IPS-18a (cell line): Measurements from ENCODE around the gene LEFTY1.

ENCODE experiments used
- H3K27ac ChIP-seq: one replicate; pipeline ENCODE4 v1.5.1; 2013; ENCODE audit warnings: low read length
- H3K27me3 ChIP-seq: one replicate; pipeline ENCODE4 v1.6.1; 2013; ENCODE audit warnings: mild to moderate bottlenecking, low read length; ENCODE audit not compliant: control insufficient read depth, insufficient read depth
- H3K36me3 ChIP-seq: one replicate; pipeline ENCODE4 v1.6.1; 2013; ENCODE audit warnings: low read depth, low read length; ENCODE audit not compliant: control insufficient read depth
- H3K4me1 ChIP-seq: one replicate; pipeline ENCODE4 v1.6.1; 2013; ENCODE audit warnings: low read depth, low read length; ENCODE audit not compliant: control insufficient read depth
- H3K4me3 ChIP-seq: one replicate; pipeline ENCODE4 v1.5.1; 2013; ENCODE audit warnings: low read length
- H3K9ac ChIP-seq: one replicate; pipeline ENCODE4 v1.6.1; 2013; ENCODE audit warnings: mild to moderate bottlenecking, low read length, moderate library complexity
- H3K9me3 ChIP-seq: one replicate; pipeline ENCODE4 v1.6.1; 2013; ENCODE audit warnings: low read depth, low read length; ENCODE audit not compliant: control insufficient read depth

LEFTY1 gene

GRCh38 chr1:225875044-225875815 is 13.7 kb downstream of the LEFTY1 start:
- Histone ChIP-seq H3K27me3 (no peaks in the 10 kb centered on the region), H3K36me3 (peaks cover 15% of the 10 kb centered on the region), H3K27ac (no peak overlapping the region), H3K9me3 (no peaks in the 10 kb centered on the region), H3K4me3 (no peak overlapping the region), H3K4me1 (peaks cover 6% of the 10 kb centered on the region), H3K9ac (no peak overlapping the region)

- no peak overlapping the region for H3K27ac ChIP-seq
- peaks cover 15% of the 10 kb centered on the region for H3K36me3 ChIP-seq
- H3K4me3 ChIP-seq = no peak overlapping the region
- H3K9ac ChIP-seq = no peak overlapping the region
- no peaks in the 10 kb centered on the region for H3K9me3 ChIP-seq
- H3K27me3 ChIP-seq = no peaks in the 10 kb centered on the region
- peaks cover 5% of the 10 kb centered on the region for H3K4me1 ChIP-seq
These were observed 14.5 kb downstream of the LEFTY1 start for GRCh38 chr1:225874431-225874830.

GRCh38 chr1:225873281-225873850 is 15.6 kb downstream of the LEFTY1 start:
- Histone ChIP-seq H3K36me3 (peaks cover 15% of the 10 kb centered on the region), H3K27me3 (no peaks in the 10 kb centered on the region), H3K4me1 (peaks cover 5% of the 10 kb centered on the region), H3K9me3 (no peaks in the 10 kb centered on the region), H3K4me3 (no peak overlapping the region), H3K9ac (no peak overlapping the region), H3K27ac (no peak overlapping the region)

- H3K4me1 ChIP-seq = peaks cover 5% of the 10 kb centered on the region
- no peak overlapping the region for H3K27ac ChIP-seq
- no peak overlapping the region for H3K9ac ChIP-seq
- H3K4me3 ChIP-seq = no peak overlapping the region
- no peaks in the 10 kb centered on the region for H3K9me3 ChIP-seq
- H3K36me3 ChIP-seq = peaks cover 15% of the 10 kb centered on the region
- no peaks in the 10 kb centered on the region for H3K27me3 ChIP-seq
These were observed 16.9 kb downstream of the LEFTY1 start for GRCh38 chr1:225872075-225872430.

GRCh38 chr1:225871359-225872074 is 17.4 kb downstream of the LEFTY1 start:
- Histone ChIP-seq H3K4me1 (peaks cover 5% of the 10 kb centered on the region), H3K9me3 (no peaks in the 10 kb centered on the region), H3K27me3 (no peaks in the 10 kb centered on the region), H3K36me3 (peaks cover 15% of the 10 kb centered on the region), H3K27ac (no peak overlapping the region), H3K4me3 (no peak overlapping the region), H3K9ac (no peak overlapping the region)

- H3K27ac ChIP-seq = no peak overlapping the region
- no peaks in the 10 kb centered on the region for H3K9me3 ChIP-seq
- peaks cover 5% of the 10 kb centered on the region for H3K4me1 ChIP-seq
- H3K27me3 ChIP-seq = no peaks in the 10 kb centered on the region
- H3K36me3 ChIP-seq = peaks cover 18% of the 10 kb centered on the region
- H3K9ac ChIP-seq = no peak overlapping the region
- no peak overlapping the region for H3K4me3 ChIP-seq
These were observed 18.0 kb downstream of the LEFTY1 start for GRCh38 chr1:225870911-225871310.

GRCh38 chr1:225868631-225869330 is 20.2 kb downstream of the LEFTY1 start:
- peaks cover 27% of the 10 kb centered on the region for H3K36me3 ChIP-seq
- no peaks in the 10 kb centered on the region for H3K27me3 ChIP-seq
- H3K9ac ChIP-seq = no peak overlapping the region
- H3K9me3 ChIP-seq = no peaks in the 10 kb centered on the region
- no peak overlapping the region for H3K27ac ChIP-seq
- no peak overlapping the region for H3K4me3 ChIP-seq
- peaks cover 5% of the 10 kb centered on the region for H3K4me1 ChIP-seq

GRCh38 chr1:225866981-225867380 is 22.0 kb downstream of the LEFTY1 start:
- peaks cover 30% of the 10 kb centered on the region for H3K36me3 ChIP-seq
- H3K9ac ChIP-seq = no peak overlapping the region
- H3K9me3 ChIP-seq = no peaks in the 10 kb centered on the region
- H3K27me3 ChIP-seq = no peaks in the 10 kb centered on the region
- peaks cover 4% of the 10 kb centered on the region for H3K4me1 ChIP-seq
- H3K27ac ChIP-seq = no peak overlapping the region
- H3K4me3 ChIP-seq = no peak overlapping the region

GRCh38 chr1:225866061-225866837 is 22.7 kb downstream of the LEFTY1 start:
- H3K9ac ChIP-seq = no peak overlapping the region
- no peak overlapping the region for H3K4me3 ChIP-seq
- no peak overlapping the region for H3K27ac ChIP-seq
- no peaks in the 10 kb centered on the region for H3K27me3 ChIP-seq
- H3K9me3 ChIP-seq = no peaks in the 10 kb centered on the region
- peaks cover 32% of the 10 kb centered on the region for H3K36me3 ChIP-seq
- no peaks in the 10 kb centered on the region for H3K4me1 ChIP-seq

GRCh38 chr1:225865514-225865913 is 23.4 kb downstream of the LEFTY1 start:
- Histone ChIP-seq H3K9me3 (no peaks in the 10 kb centered on the region), H3K9ac (no peak overlapping the region), H3K4me3 (no peak overlapping the region), H3K36me3 (peaks cover 38% of the 10 kb centered on the region), H3K27ac (no peak overlapping the region), H3K27me3 (no peaks in the 10 kb centered on the region), H3K4me1 (no peaks in the 10 kb centered on the region)

GRCh38 chr1:225863167-225863566 is 25.8 kb downstream of the LEFTY1 start:
- no peaks in the 10 kb centered on the region for H3K4me1 ChIP-seq
- H3K9ac ChIP-seq = no peak overlapping the region
- H3K27me3 ChIP-seq = no peaks in the 10 kb centered on the region
- H3K27ac ChIP-seq = no peak overlapping the region
- H3K36me3 ChIP-seq = peaks cover 42% of the 10 kb centered on the region
- no peaks in the 10 kb centered on the region for H3K9me3 ChIP-seq
- H3K4me3 ChIP-seq = no peak overlapping the region
